Hepatocyte (in vitro differentiated cells): Measurements from ENCODE around the gene TMED10. TPM values are rescaled to one million over a fixed set of nuclear protein-coding genes. Genes with fewer than 3 reads are reported as not detected.

Experiments
- DNase-seq: peaks from one replicate; pipeline ENCODE4 v3.0.0-alpha.2; 2016; ENCODE audit warnings: low spot score
- H2AFZ ChIP-seq: fragments of 200-600 bp; sonication (generic); 2 replicates; pipeline ENCODE4 v1.6.0; 2016; ENCODE audit warnings: antibody characterized with exemption, mild to moderate bottlenecking
- H3K27ac ChIP-seq: fragments of 200-600 bp; sonication (generic); 2 replicates; pipeline ENCODE4 v1.5.1; 2016; ENCODE audit warnings: mild to moderate bottlenecking
- H3K27me3 ChIP-seq: fragments of 200-600 bp; sonication (generic); 2 replicates; pipeline ENCODE4 v1.6.1; 2016
- H3K36me3 ChIP-seq: fragments of 200-600 bp; sonication (generic); replicated peaks from 2 replicates; pipeline ENCODE4 v1.5.1; 2016; ENCODE audit warnings: low read depth; ENCODE audit not compliant: insufficient read depth
- H3K4me1 ChIP-seq: fragments of 200-600 bp; sonication (generic); 2 replicates; pipeline ENCODE4 v1.5.1; 2016; ENCODE audit warnings: mild to moderate bottlenecking, moderate library complexity; ENCODE audit not compliant: insufficient read depth
- H3K4me2 ChIP-seq: fragments of 200-600 bp; sonication (generic); 2 replicates; pipeline ENCODE4 v1.6.0; 2016
- H3K4me3 ChIP-seq: fragments of 200-600 bp; sonication (generic); 2 replicates; pipeline ENCODE4 v1.5.1; 2016; ENCODE audit warnings: mild to moderate bottlenecking
- H3K79me2 ChIP-seq: fragments of 200-600 bp; sonication (generic); 2 replicates; pipeline ENCODE4 v1.6.0; 2017; ENCODE audit warnings: mild to moderate bottlenecking
- H3K9me2 ChIP-seq: fragments of 200-600 bp; sonication (generic); replicated peaks from 2 replicates; pipeline ENCODE4 v1.6.0; 2017; ENCODE audit warnings: mild to moderate bottlenecking; ENCODE audit not compliant: insufficient read depth
- H3K9me3 ChIP-seq: fragments of 200-600 bp; sonication (generic); 2 replicates; pipeline ENCODE4 v1.5.1; 2016; ENCODE audit warnings: low read depth, mild to moderate bottlenecking
- H4K20me1 ChIP-seq: fragments of 200-600 bp; sonication (generic); 2 replicates; pipeline ENCODE4 v1.6.0; 2016; ENCODE audit warnings: mild to moderate bottlenecking; ENCODE audit not compliant: insufficient read depth, poor library complexity, severe bottlenecking
- CTCF ChIP-seq: fragments of 200-600 bp; sonication (generic); IDR thresholded peaks from 2 replicates; pipeline ENCODE4 v1.5.1; 2016; ENCODE audit warnings: antibody characterized with exemption, mild to moderate bottlenecking; ENCODE audit not compliant: poor library complexity
- EZH2 ChIP-seq: fragments of 200-600 bp; sonication (generic); IDR thresholded peaks from 2 replicates; pipeline ENCODE4 v1.6.1; 2016; ENCODE audit warnings: antibody characterized with exemption, mild to moderate bottlenecking, borderline replicate concordance
- EZH2phosphoT487 ChIP-seq: fragments of 200-600 bp; sonication (generic); IDR thresholded peaks from one replicate; pipeline ENCODE4 v1.6.1; 2018; ENCODE audit warnings: antibody characterized with exemption, mild to moderate bottlenecking, low read depth, moderate library complexity; ENCODE audit not compliant: unreplicated experiment, severe bottlenecking
- WGBS: methylation state at CpG from one replicate; pipeline ENCODE4 v1.1.6; 2016; ENCODE audit warnings: low lambda C conversion rate; ENCODE audit errors: missing lambda C conversion rate; 5-methylcytosine and 5-hydroxymethylcytosine counted together
- polyA plus RNA-seq: library from polyadenylated mRNA; unstranded; fragments of >200 nt; fragmentation: Nextera tagmentation; extraction: Ambion mirVana; gene quantifications from 2 replicates; pipeline ENCODE4 v1.2.1, GENCODE V29; 2016
- total RNA-seq: library from RNA; depleted of rRNA; stranded (reverse); fragments of >200 nt; gene quantifications from 2 replicates; pipeline ENCODE4 v1.2.3, GENCODE V29; 2014

Gene TMED10
- total and polyA plus RNA-seq, 2 experiments from 2014 or later = 375 to 390 TPM

GRCh38 chr14:75191100-75191499 is 14.7 kb upstream of the TMED10 start:
- no peak for DNase-seq
- no peak overlapping the region for H3K27ac ChIP-seq
- no peak for TF ChIP-seq CTCF
- no peak for TF ChIP-seq EZH2
- no peak for TF ChIP-seq EZH2phosphoT487

GRCh38 chr14:75190023-75190422 is 13.6 kb upstream of the TMED10 start:
- Histone ChIP-seq H4K20me1 (no peaks in the 10 kb centered on the region), H3K9me3 (no peaks in the 10 kb centered on the region), H3K27ac (no peak overlapping the region), H3K4me1 (no peaks in the 10 kb centered on the region), H3K9me2 (no peaks in the 10 kb centered on the region), H3K4me2 (no peak overlapping the region), H2AFZ (no peak overlapping the region), H3K36me3 (no peaks in the 10 kb centered on the region), H3K79me2 (no peaks in the 10 kb centered on the region), H3K27me3 (peaks cover 13% of the 10 kb centered on the region), H3K4me3 (no peak overlapping the region)
- no peak for DNase-seq
- 98% methylated on average over 4 of the region's 4 CpGs for WGBS
- TF ChIP-seq EZH2 (no peak), EZH2phosphoT487 (no peak), CTCF (no peak)

More at GRCh38 chr14:75191100-75191499, 14.7 kb upstream of the TMED10 start:
- Histone ChIP-seq H3K4me1 (no peaks in the 10 kb centered on the region), H3K79me2 (no peaks in the 10 kb centered on the region), H2AFZ (no peak overlapping the region), H3K36me3 (no peaks in the 10 kb centered on the region), H3K9me2 (no peaks in the 10 kb centered on the region), H3K4me3 (no peak overlapping the region), H3K4me2 (no peak overlapping the region), H3K27me3 (peaks cover 13% of the 10 kb centered on the region), H3K9me3 (no peaks in the 10 kb centered on the region), H4K20me1 (no peaks in the 10 kb centered on the region)
- 84% methylated on average over 3 of the region's 3 CpGs for WGBS

GRCh38 chr14:75188520-75189268 is 12.3 kb upstream of the TMED10 start:
- no peaks in the 10 kb centered on the region for H3K4me1 ChIP-seq
- H2AFZ ChIP-seq = no peak overlapping the region
- H3K27ac ChIP-seq = no peak overlapping the region
- H3K9me3 ChIP-seq = no peaks in the 10 kb centered on the region
- peaks cover 5% of the 10 kb centered on the region for H3K27me3 ChIP-seq
- no peaks in the 10 kb centered on the region for H3K79me2 ChIP-seq
- no peaks in the 10 kb centered on the region for H4K20me1 ChIP-seq
- 91% methylated on average over 7 of the region's 7 CpGs for WGBS
- no peaks in the 10 kb centered on the region for H3K36me3 ChIP-seq
- TF ChIP-seq EZH2 (no peak), EZH2phosphoT487 (no peak), CTCF (no peak)
- no peak for DNase-seq
- no peak overlapping the region for H3K4me2 ChIP-seq
- H3K4me3 ChIP-seq = no peak overlapping the region
- H3K9me2 ChIP-seq = no peaks in the 10 kb centered on the region
